CD4-positive, alpha-beta memory T cell (primary cell): Measurements from ENCODE around the gene CDKN2A. TPM values are rescaled to one million over a fixed set of nuclear protein-coding genes. Genes with fewer than 3 reads are reported as not detected.
A peak's percentile ranks its signal among the peaks of the same experiment; 100 is the strongest.

Source experiments
- CTCF ChIA-PET: fragments of 350-600 bp; sonication (Branson Sonifier 250); formaldehyde crosslinking; loops from one replicate; lab custom pipeline; 2021; ENCODE audit warnings: inconsistent platforms; ENCODE audit not compliant: partially characterized antibody; lab: Charles Lee
- POLR2A ChIA-PET: fragments of 350-600 bp; sonication (Branson Sonifier 250); formaldehyde crosslinking; loops from one replicate; lab custom pipeline; 2021; ENCODE audit not compliant: partially characterized antibody; lab: Charles Lee
- DNase-seq, 5 donors: peaks; one replicate each; pipeline versions ENCODE4 v3.0.0 to v3.0.0-alpha.2; 2020 to 2022; ENCODE audit warnings: mixed read lengths in 1 of 5
- H3K27ac ChIP-seq: one replicate; pipeline ENCODE4 v1.7.0; 2013; ENCODE audit warnings: low read depth, low read length
- H3K27me3 ChIP-seq: 2 replicates; pipeline ENCODE4 v1.7.0; 2013; ENCODE audit warnings: mild to moderate bottlenecking, low read length, moderate library complexity; ENCODE audit not compliant: insufficient read depth
- H3K36me3 ChIP-seq: 2 replicates; pipeline ENCODE4 v1.7.0; 2013; ENCODE audit warnings: mild to moderate bottlenecking, low read length, moderate library complexity; ENCODE audit not compliant: insufficient read depth
- H3K4me1 ChIP-seq: 2 replicates; pipeline ENCODE4 v1.7.0; 2013; ENCODE audit warnings: mild to moderate bottlenecking, low read length, moderate library complexity; ENCODE audit not compliant: insufficient read depth
- H3K4me3 ChIP-seq, 2 donors: one replicate each; pipeline ENCODE4 v1.7.0; 2013; ENCODE audit warnings: low read length in 2 of 2, mild to moderate bottlenecking in 1 of 2
- H3K9me3 ChIP-seq, 2 donors: one replicate each; pipeline ENCODE4 v1.7.0; 2013; ENCODE audit warnings: low read length in 2 of 2, control low read depth in 1 of 2; ENCODE audit not compliant: control insufficient read depth in 1 of 2
- H3K27ac Mint-ChIP-seq, 7 donors: one replicate each; pipeline ENCODE4 v1.8.0; 2020 to 2021; ENCODE audit warnings: mixed read lengths in 7 of 7, mild to moderate bottlenecking in 6 of 7, inconsistent platforms in 3 of 7, moderate library complexity in 3 of 7
- H3K27me3 Mint-ChIP-seq, 2 donors: one replicate each; pipeline ENCODE4 v1.8.0; 2020 to 2021; ENCODE audit warnings: mixed read lengths in 2 of 2
- H3K36me3 Mint-ChIP-seq, 2 donors: one replicate each; pipeline ENCODE4 v1.8.0; 2020 to 2021; ENCODE audit warnings: mixed read lengths in 2 of 2, inconsistent platforms in 1 of 2, mild to moderate bottlenecking in 1 of 2
- H3K4me1 Mint-ChIP-seq, 4 donors: one replicate each; pipeline ENCODE4 v1.8.0; 2020 to 2021; ENCODE audit warnings: mixed read lengths in 4 of 4, mild to moderate bottlenecking in 1 of 4
- H3K4me3 Mint-ChIP-seq, 8 donors: one replicate each; pipeline ENCODE4 v1.8.0; 2020 to 2021; ENCODE audit warnings: mixed read lengths in 8 of 8, mild to moderate bottlenecking in 7 of 8, moderate library complexity in 6 of 8, inconsistent platforms in 3 of 8
- H3K9me3 Mint-ChIP-seq, 8 donors: one replicate each; pipeline ENCODE4 v1.8.0; 2020 to 2021; ENCODE audit warnings: mixed read lengths in 8 of 8, mild to moderate bottlenecking in 5 of 8, inconsistent platforms in 3 of 8, moderate library complexity in 1 of 8
- intact Hi-C: fragments of 100-400 bp; cut with micrococcal nuclease; formaldehyde crosslinking; loops from one replicate; pipeline ENCODE4 v1.15.1; 2023
- polyA plus RNA-seq, 2 donors: library from polyadenylated mRNA; unstranded; fragments of 300-500 nt; fragmentation: Illumina TruSeq; gene quantifications; one replicate each; pipeline ENCODE4 v1.2.3, GENCODE V29; 2021
- total RNA-seq, 2 experiments: library from RNA; stranded (reverse); gene quantifications; one replicate each; pipeline ENCODE4 v1.2.3, GENCODE V29; 2021

Gene CDKN2A
- total and polyA plus RNA-seq, 4 experiments from 2014 or later: 5.4 to 7.0 (median 6.2) TPM

- no peaks in the 10 kb centered on the region for H3K36me3 ChIP-seq
- H3K4me3 Mint-ChIP-seq: no peak overlapping the region
- H3K4me3 ChIP-seq: no peak overlapping the region
- H3K9me3 ChIP-seq: no peaks in the 10 kb centered on the region
- H3K9me3 Mint-ChIP-seq: no peaks in the 10 kb centered on the region
- H3K27me3 Mint-ChIP-seq: no peaks in the 10 kb centered on the region
- H3K27ac Mint-ChIP-seq: no peak overlapping the region
- CTCF ChIA-PET: interaction anchor here (1.4 to 1.9 kb wide), 2 partner anchors 9 to 21 kb away, joined by 3 to 8 read pairs; partner anchors contain the start of gene CDKN2B
- POLR2A ChIA-PET: no interaction called here
- no peak for DNase-seq
- H3K36me3 Mint-ChIP-seq: no peaks in the 10 kb centered on the region
- H3K4me1 Mint-ChIP-seq: peaks cover 0 to 6% (median 0%) of the 10 kb centered on the region in 4 donors
- intact Hi-C loops: no loop called here
- H3K27ac ChIP-seq: no peak overlapping the region
- H3K27me3 ChIP-seq: no peaks in the 10 kb centered on the region
- no peaks in the 10 kb centered on the region for H3K4me1 ChIP-seq
These were observed 35.0 kb upstream of the CDKN2A start for GRCh38 chr9:22029231-22029630.

GRCh38 chr9:22028394-22028793 is 34.2 kb upstream of the CDKN2A start:
- Mint-ChIP-seq H3K27me3 (peaks cover 0 to 3% of the 10 kb centered on the region in 2 donors), H3K27ac (no peak overlapping the region), H3K36me3 (no peaks in the 10 kb centered on the region), H3K9me3 (no peaks in the 10 kb centered on the region), H3K4me3 (no peak overlapping the region), H3K4me1 (peaks cover 0 to 6% (median 0%) of the 10 kb centered on the region in 4 donors)
- POLR2A ChIA-PET: no interaction called here
- Histone ChIP-seq H3K4me1 (no peaks in the 10 kb centered on the region), H3K27ac (no peak overlapping the region), H3K36me3 (no peaks in the 10 kb centered on the region), H3K4me3 (no peak overlapping the region), H3K9me3 (no peaks in the 10 kb centered on the region), H3K27me3 (no peaks in the 10 kb centered on the region)
- no peak for DNase-seq
- intact Hi-C loops: no loop called here
- CTCF ChIA-PET: interaction anchor here (0.7 to 1.9 kb wide), 3 partner anchors 10 to 215 kb away, joined by 3 to 8 read pairs (median 3); partner anchors contain the start of gene CDKN2B

DNA sequence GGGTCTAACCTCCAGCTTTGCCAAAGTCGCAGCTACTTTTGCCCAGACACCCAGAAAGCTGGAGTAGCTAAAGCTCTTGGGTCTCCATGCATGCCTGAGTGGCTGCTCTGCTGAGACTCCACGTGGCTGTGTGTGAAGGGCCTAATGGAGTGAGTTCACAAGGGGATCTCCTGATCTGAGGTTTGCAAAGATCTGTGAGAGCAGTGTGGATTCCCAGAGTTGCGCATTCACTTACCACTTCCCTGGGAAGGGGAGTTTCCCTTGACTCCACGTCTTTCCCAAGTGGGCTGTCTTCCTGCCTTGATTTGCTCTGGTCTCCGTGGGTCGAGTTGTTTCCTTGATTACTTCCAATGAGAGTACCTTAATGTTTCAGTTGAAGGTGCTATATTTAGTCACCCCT is 32.5 kb upstream of the CDKN2A start:
- Mint-ChIP-seq H3K4me3 (no peak overlapping the region), H3K27me3 (peaks cover 3 to 6% of the 10 kb centered on the region in 2 donors), H3K36me3 (no peaks in the 10 kb centered on the region), H3K4me1 (peaks cover 0 to under 1% (median 0%) of the 10 kb centered on the region in 4 donors), H3K27ac (no peak overlapping the region), H3K9me3 (peaks cover 0 to 4% (median 0%) of the 10 kb centered on the region in 8 donors)
- intact Hi-C loops: no loop called here
- no peaks in the 10 kb centered on the region for H3K9me3 ChIP-seq
- no peaks in the 10 kb centered on the region for H3K36me3 ChIP-seq
- POLR2A ChIA-PET: no interaction called here
- no peak overlapping the region for H3K4me3 ChIP-seq
- CTCF ChIA-PET: interaction anchor here (1.4 to 2.5 kb wide), 3 partner anchors 11 to 213 kb away, joined by 4 to 14 read pairs (median 4); partner anchors contain the start of gene CDKN2B
- no peak for DNase-seq
- no peaks in the 10 kb centered on the region for H3K27me3 ChIP-seq
- no peaks in the 10 kb centered on the region for H3K4me1 ChIP-seq
- H3K27ac ChIP-seq: no peak overlapping the region

DNA sequence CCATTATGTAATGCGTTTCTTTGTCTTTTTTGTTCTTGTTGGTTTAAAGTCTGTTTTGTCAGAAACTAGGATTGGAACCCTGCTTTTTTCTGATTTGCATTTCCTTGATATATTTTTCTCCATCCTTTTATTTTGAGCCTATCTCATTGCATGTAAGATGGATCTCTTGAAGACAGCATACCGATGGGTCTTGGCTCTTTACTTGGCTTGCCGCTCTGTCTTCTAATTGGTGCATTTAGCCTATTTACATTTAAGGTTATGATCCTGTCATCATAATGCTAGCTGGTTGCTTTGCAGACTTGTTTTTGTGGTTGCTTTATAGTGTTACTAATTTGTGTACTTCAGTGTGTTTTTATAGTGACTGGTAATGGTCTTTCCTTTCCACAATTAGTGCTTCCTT is 28.2 kb upstream of the CDKN2A start:
- H3K4me1 Mint-ChIP-seq: no peaks in the 10 kb centered on the region

GRCh38 chr9:22010866-22011625 is 16.9 kb upstream of the CDKN2A start:
- intact Hi-C loops: no loop called here
- Histone ChIP-seq H3K4me3 (no peak overlapping the region), H3K9me3 (no peaks in the 10 kb centered on the region), H3K4me1 (peaks cover 19% of the 10 kb centered on the region), H3K27me3 (peaks cover 28% of the 10 kb centered on the region), H3K36me3 (no peaks in the 10 kb centered on the region), H3K27ac (no peak overlapping the region)
- CTCF ChIA-PET: interaction anchor here (0.8 to 7.3 kb wide), 8 partner anchors 11 to 441 kb away, joined by 3 to 355 read pairs (median 14); partner anchors contain the start of gene MTAP
- Mint-ChIP-seq H3K4me1 (peaks cover 7 to 16% (median 12%) of the 10 kb centered on the region in 4 donors), H3K27ac (no peak overlapping the region), H3K4me3 (no peak overlapping the region), H3K9me3 (peaks cover 0 to 7% (median 0%) of the 10 kb centered on the region in 8 donors), H3K27me3 (peaks cover 13 to 15% of the 10 kb centered on the region in 2 donors), H3K36me3 (no peaks in the 10 kb centered on the region)
- POLR2A ChIA-PET: interaction anchor here (0.9 kb wide), 1 partner anchor 194 kb away, joined by 3 read pairs; no protein-coding TSS in a partner anchor
- no peak for DNase-seq

More for the DNA sequence above, 28.2 kb upstream of the CDKN2A start:
- Histone ChIP-seq H3K4me1 (no peaks in the 10 kb centered on the region), H3K4me3 (no peak overlapping the region), H3K27ac (no peak overlapping the region), H3K36me3 (no peaks in the 10 kb centered on the region), H3K27me3 (no peaks in the 10 kb centered on the region), H3K9me3 (no peaks in the 10 kb centered on the region)
- Mint-ChIP-seq H3K36me3 (no peaks in the 10 kb centered on the region), H3K27me3 (peaks cover 10 to 15% of the 10 kb centered on the region in 2 donors), H3K4me3 (no peak overlapping the region), H3K9me3 (peaks cover 0 to 16% (median 5%) of the 10 kb centered on the region in 8 donors), H3K27ac (no peak overlapping the region)
- DNase-seq: no peak
- POLR2A ChIA-PET: no interaction called here
- intact Hi-C loops: no loop called here
- CTCF ChIA-PET: interaction anchor here (2.5 kb wide), 1 partner anchor 14 kb away, joined by 13 read pairs; the partner anchor contains the start of gene CDKN2B

GRCh38 chr9:22009506-22009867 is 15.3 kb upstream of the CDKN2A start:
- Histone ChIP-seq H3K4me1 (peaks cover 29% of the 10 kb centered on the region), H3K36me3 (no peaks in the 10 kb centered on the region), H3K4me3 (peak overlapping the region in 1 of 2 donors; percentile 65), H3K9me3 (no peaks in the 10 kb centered on the region), H3K27ac (peak overlapping the region; percentile 5), H3K27me3 (peaks cover 43% of the 10 kb centered on the region)
- intact Hi-C loops: loop anchor here (5.0 kb wide), 1 partner anchor 42 kb away; no protein-coding TSS in a partner anchor
- ChIA-PET POLR2A (interaction anchor here (1.2 to 2.9 kb wide), 6 partner anchors 15 to 197 kb away, joined by 3 to 23 read pairs (median 6); partner anchors contain the start of genes CDKN2A and CDKN2B-AS1), CTCF (interaction anchor here (0.8 to 7.3 kb wide), 33 partner anchors 8 to 443 kb away, joined by 3 to 355 read pairs (median 8); partner anchors contain the start of genes CDKN2A, CDKN2B-AS1 and MTAP)
- H3K27ac Mint-ChIP-seq: peak overlapping the region in 6 of 7 donors; percentile 16 to 81 (median 42)
- H3K4me3 Mint-ChIP-seq: peak overlapping the region; percentile 69 to 90 (median 84)
- H3K9me3 Mint-ChIP-seq: peaks cover 0 to 12% (median 0%) of the 10 kb centered on the region in 8 donors
- H3K27me3 Mint-ChIP-seq: peaks cover 25 to 27% of the 10 kb centered on the region in 2 donors
- peaks cover 15 to 27% (median 21%) of the 10 kb centered on the region in 4 donors for H3K4me1 Mint-ChIP-seq
- H3K36me3 Mint-ChIP-seq: no peaks in the 10 kb centered on the region
- no peak for DNase-seq
